Osteoblast (primary cell): Measurements from ENCODE around the gene CTNNBIP1. TPM values are rescaled to one million over a fixed set of nuclear protein-coding genes. Genes with fewer than 3 reads are reported as not detected.

Source experiments
- DNase-seq: peaks from one replicate; pipeline ENCODE4 v3.0.0; 2011; ENCODE audit warnings: low spot score, mixed read lengths; ENCODE audit not compliant: insufficient read length; ENCODE audit errors: missing footprints
- H2AFZ ChIP-seq: 2 replicates; pipeline ENCODE4 v1.6.0; 2011; ENCODE audit warnings: mild to moderate bottlenecking, low read length
- H3K27ac ChIP-seq: 2 replicates; pipeline ENCODE4 v1.5.1; 2011; ENCODE audit warnings: mild to moderate bottlenecking, low read depth, low read length, moderate library complexity
- H3K27me3 ChIP-seq: 2 replicates; pipeline ENCODE4 v1.6.0; 2012; ENCODE audit warnings: mild to moderate bottlenecking, control low read depth, inconsistent platforms, low read length, moderate library complexity; ENCODE audit not compliant: insufficient read depth
- H3K36me3 ChIP-seq: 2 replicates; pipeline ENCODE4 v1.5.1; 2011; ENCODE audit warnings: mild to moderate bottlenecking, low read length, control low read depth, moderate library complexity; ENCODE audit not compliant: insufficient read depth
- H3K4me1 ChIP-seq: 2 replicates; pipeline ENCODE4 v1.5.1; 2011; ENCODE audit warnings: mild to moderate bottlenecking, low read length, control low read depth, moderate library complexity; ENCODE audit not compliant: insufficient read depth
- H3K4me2 ChIP-seq: 2 replicates; pipeline ENCODE4 v1.6.0; 2011; ENCODE audit warnings: mild to moderate bottlenecking, low read length; ENCODE audit not compliant: insufficient read depth
- H3K4me3 ChIP-seq: fragments of 200-600 bp; sonication (generic); 3 replicates; pipeline ENCODE4 v1.5.1; 2012; ENCODE audit warnings: mild to moderate bottlenecking, low read length, inconsistent platforms; ENCODE audit not compliant: insufficient read depth
- H3K79me2 ChIP-seq: 2 replicates; pipeline ENCODE4 v1.6.0; 2012; ENCODE audit warnings: mild to moderate bottlenecking, low read length, control low read depth, inconsistent platforms; ENCODE audit not compliant: insufficient read depth
- H3K9me3 ChIP-seq: 2 replicates; pipeline ENCODE4 v1.5.1; 2011; ENCODE audit warnings: low read depth, low read length, control low read depth
- H4K20me1 ChIP-seq: 2 replicates; pipeline ENCODE4 v1.6.0; 2012; ENCODE audit warnings: mild to moderate bottlenecking, low read length, control low read depth; ENCODE audit not compliant: insufficient read depth
- total RNA-seq: library from RNA; depleted of rRNA; stranded (reverse); fragments of >200 nt; gene quantifications from 2 replicates; pipeline ENCODE4 v1.2.3, GENCODE V29; 2012
- TF ChIP-seq, protein P1 (sequence below): IDR thresholded peaks from 2 replicates; pipeline ENCODE4 v1.5.1; 2011; ENCODE audit warnings: mild to moderate bottlenecking, low read depth, low read length, moderate library complexity; ENCODE audit errors: extremely low read depth

Gene CTNNBIP1
- total RNA-seq, 1 donor: 18.5 TPM

DNA sequence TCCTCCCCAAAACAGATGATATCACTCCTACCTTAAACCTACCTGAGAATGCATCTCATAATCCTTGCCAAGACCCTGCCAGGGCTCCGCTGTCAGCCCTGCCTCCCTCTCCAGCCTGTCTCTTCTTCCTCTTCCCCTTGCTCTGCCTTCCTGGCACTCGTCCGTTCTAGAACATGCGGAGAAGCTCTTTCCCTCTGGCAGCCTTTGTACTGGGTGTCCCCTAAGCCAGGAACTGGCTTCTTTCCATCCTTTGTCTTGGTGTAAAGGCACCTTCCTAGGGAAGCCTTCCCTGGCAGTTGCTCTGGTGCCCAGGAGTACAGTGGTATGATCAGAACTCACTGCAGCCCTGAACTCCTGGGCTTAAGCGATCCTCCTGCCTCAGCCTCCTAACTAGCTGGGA lies 36.1 kb downstream of the CTNNBIP1 start:
- Histone ChIP-seq H3K27me3 (no peaks in the 10 kb centered on the region), H4K20me1 (peaks cover 10% of the 10 kb centered on the region), H2AFZ (no peak overlapping the region), H3K4me3 (no peak overlapping the region), H3K36me3 (no peaks in the 10 kb centered on the region), H3K9me3 (no peaks in the 10 kb centered on the region), H3K79me2 (no peaks in the 10 kb centered on the region), H3K4me2 (no peak overlapping the region), H3K27ac (no peak overlapping the region), H3K4me1 (peaks cover 5% of the 10 kb centered on the region)
- no peak for DNase-seq
- TF ChIP-seq, protein P1, sequence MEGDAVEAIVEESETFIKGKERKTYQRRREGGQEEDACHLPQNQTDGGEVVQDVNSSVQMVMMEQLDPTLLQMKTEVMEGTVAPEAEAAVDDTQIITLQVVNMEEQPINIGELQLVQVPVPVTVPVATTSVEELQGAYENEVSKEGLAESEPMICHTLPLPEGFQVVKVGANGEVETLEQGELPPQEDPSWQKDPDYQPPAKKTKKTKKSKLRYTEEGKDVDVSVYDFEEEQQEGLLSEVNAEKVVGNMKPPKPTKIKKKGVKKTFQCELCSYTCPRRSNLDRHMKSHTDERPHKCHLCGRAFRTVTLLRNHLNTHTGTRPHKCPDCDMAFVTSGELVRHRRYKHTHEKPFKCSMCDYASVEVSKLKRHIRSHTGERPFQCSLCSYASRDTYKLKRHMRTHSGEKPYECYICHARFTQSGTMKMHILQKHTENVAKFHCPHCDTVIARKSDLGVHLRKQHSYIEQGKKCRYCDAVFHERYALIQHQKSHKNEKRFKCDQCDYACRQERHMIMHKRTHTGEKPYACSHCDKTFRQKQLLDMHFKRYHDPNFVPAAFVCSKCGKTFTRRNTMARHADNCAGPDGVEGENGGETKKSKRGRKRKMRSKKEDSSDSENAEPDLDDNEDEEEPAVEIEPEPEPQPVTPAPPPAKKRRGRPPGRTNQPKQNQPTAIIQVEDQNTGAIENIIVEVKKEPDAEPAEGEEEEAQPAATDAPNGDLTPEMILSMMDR: no peak

DNA sequence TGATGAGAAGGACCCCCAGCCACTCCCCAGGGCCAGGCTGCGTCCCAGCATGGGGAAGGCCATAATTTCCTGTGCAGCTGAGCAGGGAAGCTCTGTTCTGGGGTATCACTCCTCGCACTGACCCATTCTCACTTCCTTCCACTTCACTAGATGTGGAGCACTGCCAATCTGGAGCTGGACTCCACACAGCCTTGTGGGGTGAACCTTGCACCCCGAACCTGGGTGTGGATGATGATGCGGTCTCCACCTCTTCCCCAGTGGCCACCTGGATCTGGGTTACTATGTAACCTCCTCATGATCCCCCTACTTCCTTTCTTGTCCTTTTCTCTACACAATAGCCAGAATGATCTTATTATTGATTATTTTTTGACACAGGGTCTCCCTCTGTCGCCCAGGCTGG lies 36.7 kb downstream of the CTNNBIP1 start:
- Histone ChIP-seq H3K27me3 (no peaks in the 10 kb centered on the region), H3K36me3 (no peaks in the 10 kb centered on the region), H4K20me1 (peaks cover 10% of the 10 kb centered on the region), H3K27ac (no peak overlapping the region), H3K79me2 (no peaks in the 10 kb centered on the region), H3K9me3 (no peaks in the 10 kb centered on the region), H3K4me3 (no peak overlapping the region), H3K4me2 (no peak overlapping the region), H2AFZ (no peak overlapping the region), H3K4me1 (peaks cover 5% of the 10 kb centered on the region)
- DNase-seq: no peak
- TF ChIP-seq, protein P1: no peak

DNA sequence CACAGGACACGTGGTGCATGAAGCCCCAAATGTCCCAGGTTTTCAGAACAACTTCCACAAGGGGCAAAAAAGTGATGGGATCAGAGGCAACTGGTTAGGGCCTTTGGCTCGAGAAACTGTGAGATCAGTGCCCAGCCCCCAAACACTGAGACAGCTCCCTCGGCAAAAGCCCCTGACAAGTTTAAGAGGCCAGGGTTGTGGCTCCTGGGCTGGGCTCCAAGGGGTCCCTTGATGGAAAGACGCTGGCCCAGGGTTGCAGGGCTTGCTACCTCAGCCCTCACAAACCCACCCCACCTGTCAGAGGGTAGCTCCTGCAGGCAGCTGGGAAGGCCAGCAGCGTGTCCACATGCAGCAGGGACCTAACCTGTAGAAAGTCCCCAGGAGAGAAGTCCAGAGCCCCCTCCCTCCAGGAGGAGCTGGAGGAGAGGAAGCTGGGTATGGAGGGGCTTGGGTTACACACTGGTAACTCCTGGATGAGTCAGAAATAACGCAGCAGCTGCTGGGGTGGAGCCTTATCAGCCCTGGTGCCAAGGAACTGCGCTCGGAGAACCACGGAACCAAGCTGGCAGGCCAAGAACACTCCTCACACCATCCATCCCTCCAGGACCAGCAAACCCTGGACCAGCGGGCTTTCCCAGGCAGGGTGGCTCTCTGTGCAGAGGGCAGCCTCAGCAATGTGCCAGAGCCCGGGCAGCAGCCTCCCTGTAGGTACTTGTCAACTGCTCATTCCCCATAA lies 37.5 kb downstream of the CTNNBIP1 start:
- Histone ChIP-seq H3K9me3 (no peaks in the 10 kb centered on the region), H2AFZ (no peak overlapping the region), H3K36me3 (no peaks in the 10 kb centered on the region), H3K4me3 (no peak overlapping the region), H3K4me2 (no peak overlapping the region), H3K4me1 (peaks cover 5% of the 10 kb centered on the region), H4K20me1 (peaks cover 5% of the 10 kb centered on the region), H3K27ac (no peak overlapping the region), H3K27me3 (no peaks in the 10 kb centered on the region), H3K79me2 (no peaks in the 10 kb centered on the region)
- TF ChIP-seq, protein P1: no peak
- DNase-seq: peak; percentile 67

DNA sequence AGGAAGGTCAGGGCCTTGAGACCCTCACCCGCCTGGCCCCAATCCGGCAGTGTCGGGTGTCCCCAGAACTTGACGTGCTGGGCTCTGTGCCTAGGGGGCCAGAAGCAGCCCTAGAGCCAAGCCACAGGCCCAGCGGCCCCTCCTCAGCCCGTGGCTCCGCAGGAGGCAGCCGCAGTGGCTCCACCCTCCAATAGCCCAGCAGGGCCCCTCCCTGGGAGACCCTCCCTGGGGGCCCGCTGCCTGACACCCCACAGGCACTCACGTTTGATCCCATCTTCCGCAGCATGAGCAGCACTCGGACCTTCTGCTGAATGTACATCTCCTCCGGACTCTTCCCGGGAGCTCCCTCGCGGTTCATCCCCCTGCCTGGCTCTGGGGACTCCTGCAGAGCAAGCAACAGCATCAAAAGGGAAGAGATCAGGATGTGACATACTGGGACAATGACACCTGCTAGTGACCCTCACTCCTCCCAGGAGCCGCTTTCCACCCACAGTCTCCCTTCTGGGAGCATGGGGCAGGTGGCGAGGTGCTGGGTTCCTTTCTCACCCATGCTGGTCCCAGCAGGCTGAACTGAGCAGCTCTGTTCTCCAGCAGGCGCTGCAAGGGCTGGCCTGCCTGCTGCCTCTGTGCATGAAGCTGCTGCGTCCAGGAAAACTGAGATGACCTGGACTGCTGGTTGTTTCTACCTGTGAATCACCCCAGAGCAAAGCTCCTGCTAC lies 38.2 kb downstream of the CTNNBIP1 start:
- peaks cover 5% of the 10 kb centered on the region for H4K20me1 ChIP-seq
- H3K4me1 ChIP-seq: peaks cover 5% of the 10 kb centered on the region
- TF ChIP-seq, protein P1: no peak
- H3K9me3 ChIP-seq: no peaks in the 10 kb centered on the region
- H3K4me2 ChIP-seq: no peak overlapping the region
- H3K36me3 ChIP-seq: no peaks in the 10 kb centered on the region
- no peak overlapping the region for H3K4me3 ChIP-seq
- no peak overlapping the region for H3K27ac ChIP-seq
- no peaks in the 10 kb centered on the region for H3K27me3 ChIP-seq
- no peaks in the 10 kb centered on the region for H3K79me2 ChIP-seq
- no peak for DNase-seq
- no peak overlapping the region for H2AFZ ChIP-seq
